C4-2B (cell line): ENCODE measurements around the gene GEMIN4.

Source experiments
- ZFX ChIP-seq: fragments of 450-650 bp; IDR thresholded peaks from 2 replicates; pipeline ENCODE4 v1.6.1; 2017
- TF ChIP-seq, protein P1 (sequence below): fragments of 450-650 bp; conservative IDR thresholded peaks from 2 replicates; pipeline ENCODE4 v1.5.1; 2017; ENCODE audit warnings: mild to moderate bottlenecking

DNA sequence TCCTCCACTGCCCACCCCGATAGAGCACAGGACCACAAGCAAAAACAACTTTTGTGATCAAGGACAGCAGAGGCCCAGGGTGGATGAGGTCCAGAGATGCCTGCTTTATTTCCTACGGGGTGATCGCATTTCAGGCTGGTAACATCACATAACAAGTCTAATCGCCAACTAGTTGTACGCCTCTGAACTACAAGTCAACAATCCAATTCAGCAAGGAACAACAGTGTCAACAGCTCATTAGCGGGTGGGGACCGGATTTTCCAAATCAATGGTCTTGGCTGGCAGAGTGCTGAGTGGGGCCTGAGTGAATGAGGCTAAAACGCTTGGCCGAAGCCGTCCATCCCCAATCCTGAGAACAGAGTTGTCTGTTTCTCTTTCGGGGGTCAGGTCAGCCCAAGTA is 47.2 kb upstream of the GEMIN4 start:
- no peak for TF ChIP-seq ZFX
- TF ChIP-seq, protein P1, sequence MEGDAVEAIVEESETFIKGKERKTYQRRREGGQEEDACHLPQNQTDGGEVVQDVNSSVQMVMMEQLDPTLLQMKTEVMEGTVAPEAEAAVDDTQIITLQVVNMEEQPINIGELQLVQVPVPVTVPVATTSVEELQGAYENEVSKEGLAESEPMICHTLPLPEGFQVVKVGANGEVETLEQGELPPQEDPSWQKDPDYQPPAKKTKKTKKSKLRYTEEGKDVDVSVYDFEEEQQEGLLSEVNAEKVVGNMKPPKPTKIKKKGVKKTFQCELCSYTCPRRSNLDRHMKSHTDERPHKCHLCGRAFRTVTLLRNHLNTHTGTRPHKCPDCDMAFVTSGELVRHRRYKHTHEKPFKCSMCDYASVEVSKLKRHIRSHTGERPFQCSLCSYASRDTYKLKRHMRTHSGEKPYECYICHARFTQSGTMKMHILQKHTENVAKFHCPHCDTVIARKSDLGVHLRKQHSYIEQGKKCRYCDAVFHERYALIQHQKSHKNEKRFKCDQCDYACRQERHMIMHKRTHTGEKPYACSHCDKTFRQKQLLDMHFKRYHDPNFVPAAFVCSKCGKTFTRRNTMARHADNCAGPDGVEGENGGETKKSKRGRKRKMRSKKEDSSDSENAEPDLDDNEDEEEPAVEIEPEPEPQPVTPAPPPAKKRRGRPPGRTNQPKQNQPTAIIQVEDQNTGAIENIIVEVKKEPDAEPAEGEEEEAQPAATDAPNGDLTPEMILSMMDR, result no peak
